ENCODE results near the gene NFAT5. TPM values are rescaled to one million over a fixed set of nuclear protein-coding genes. Genes with fewer than 3 reads are reported as not detected.

NFAT5 gene
- total RNA-seq, 1 experiment from 2014 or later = 19.3 TPM

DNA sequence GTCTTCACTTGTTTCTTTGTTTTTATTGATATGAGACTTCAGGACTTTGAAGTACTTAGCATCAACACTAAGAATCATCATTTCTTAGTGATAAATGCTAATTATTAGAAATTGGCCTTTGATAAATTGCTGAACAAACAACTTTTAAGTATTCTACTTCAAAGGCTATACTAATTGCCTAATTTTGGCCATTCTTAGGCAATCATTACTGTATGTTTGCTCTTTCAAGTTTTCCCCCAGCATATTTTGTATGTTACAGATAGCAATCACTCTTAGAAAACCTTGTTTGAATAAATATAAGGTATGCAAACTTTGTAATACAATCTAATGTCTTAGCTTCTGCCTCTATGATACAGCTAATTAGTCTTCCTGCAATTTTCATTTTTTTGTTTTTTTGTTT, 114.6 kb downstream of the NFAT5 start:
- no peak for DNase-seq (ENCODE audit: low spot score)
- in situ Hi-C loops (cut with HindIII; ENCODE audit: low sequenced_read_pairs) = no loop called here

DNA sequence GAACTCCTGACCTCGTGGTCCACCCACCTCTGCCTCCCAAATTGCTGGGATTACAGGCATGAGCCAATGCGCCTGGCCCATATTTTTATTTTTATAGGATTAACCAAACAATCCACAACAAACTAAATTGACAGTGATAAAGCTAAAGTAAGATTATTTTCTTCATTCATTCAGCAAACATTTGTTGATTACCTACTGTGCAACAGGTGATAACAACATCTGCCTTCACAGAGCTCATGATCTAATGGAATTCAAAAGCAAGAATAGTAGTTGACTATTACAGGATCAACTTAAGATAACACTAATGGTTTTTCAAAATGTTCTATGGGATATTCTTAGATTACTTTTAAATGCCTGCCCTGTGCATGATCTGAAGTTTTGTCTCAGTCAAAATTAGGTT, 122.8 kb downstream of the NFAT5 start:
- in situ Hi-C loops (cut with HindIII; ENCODE audit: low sequenced_read_pairs) = no loop called here
- DNase-seq (ENCODE audit: low spot score) = no peak

DNA sequence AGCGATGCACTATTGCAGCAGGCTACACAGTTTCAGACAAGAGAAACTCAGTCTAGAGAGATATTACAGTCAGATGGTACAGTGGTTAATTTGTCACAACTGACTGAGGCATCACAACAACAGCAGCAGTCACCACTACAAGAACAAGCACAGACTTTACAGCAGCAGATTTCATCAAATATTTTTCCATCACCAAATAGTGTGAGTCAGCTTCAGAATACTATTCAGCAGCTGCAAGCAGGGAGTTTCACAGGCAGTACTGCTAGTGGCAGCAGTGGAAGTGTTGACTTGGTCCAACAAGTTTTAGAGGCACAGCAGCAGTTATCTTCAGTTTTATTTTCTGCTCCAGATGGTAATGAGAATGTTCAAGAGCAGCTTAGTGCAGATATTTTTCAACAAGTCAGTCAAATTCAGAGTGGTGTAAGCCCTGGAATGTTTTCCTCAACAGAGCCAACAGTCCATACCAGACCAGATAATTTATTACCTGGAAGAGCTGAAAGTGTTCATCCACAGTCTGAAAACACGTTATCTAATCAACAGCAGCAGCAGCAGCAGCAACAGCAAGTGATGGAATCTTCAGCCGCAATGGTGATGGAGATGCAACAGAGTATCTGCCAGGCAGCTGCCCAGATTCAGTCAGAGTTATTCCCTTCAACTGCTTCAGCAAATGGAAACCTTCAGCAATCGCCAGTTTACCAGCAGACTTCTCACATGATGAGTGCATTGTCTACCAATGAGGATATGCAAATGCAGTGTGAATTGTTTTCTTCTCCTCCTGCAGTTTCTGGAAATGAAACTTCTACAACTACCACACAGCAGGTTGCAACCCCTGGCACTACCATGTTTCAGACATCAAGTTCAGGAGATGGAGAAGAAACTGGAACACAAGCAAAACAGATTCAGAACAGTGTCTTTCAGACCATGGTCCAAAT, 126.5 kb downstream of the NFAT5 start:
- in situ Hi-C loops (cut with HindIII; ENCODE audit: low sequenced_read_pairs) = no loop called here

DNA sequence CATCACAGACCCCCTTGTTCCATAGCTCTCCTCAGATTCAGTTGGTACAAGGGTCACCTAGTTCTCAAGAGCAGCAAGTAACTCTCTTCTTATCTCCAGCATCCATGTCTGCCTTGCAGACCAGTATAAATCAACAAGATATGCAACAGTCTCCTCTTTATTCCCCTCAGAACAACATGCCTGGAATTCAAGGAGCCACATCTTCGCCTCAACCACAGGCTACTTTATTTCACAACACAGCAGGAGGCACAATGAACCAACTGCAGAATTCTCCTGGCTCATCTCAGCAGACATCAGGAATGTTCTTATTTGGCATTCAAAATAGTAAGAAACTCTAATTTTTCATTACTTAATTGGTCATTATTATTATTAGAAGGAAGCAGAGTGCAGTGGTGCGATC, 128.2 kb downstream of the NFAT5 start:
- no peak for DNase-seq (ENCODE audit: low spot score)
- in situ Hi-C loops (cut with HindIII; ENCODE audit: low sequenced_read_pairs) = no loop called here

More for the DNA sequence above, 126.5 kb downstream of the NFAT5 start:
- DNase-seq (ENCODE audit: low spot score) = no peak

DNA sequence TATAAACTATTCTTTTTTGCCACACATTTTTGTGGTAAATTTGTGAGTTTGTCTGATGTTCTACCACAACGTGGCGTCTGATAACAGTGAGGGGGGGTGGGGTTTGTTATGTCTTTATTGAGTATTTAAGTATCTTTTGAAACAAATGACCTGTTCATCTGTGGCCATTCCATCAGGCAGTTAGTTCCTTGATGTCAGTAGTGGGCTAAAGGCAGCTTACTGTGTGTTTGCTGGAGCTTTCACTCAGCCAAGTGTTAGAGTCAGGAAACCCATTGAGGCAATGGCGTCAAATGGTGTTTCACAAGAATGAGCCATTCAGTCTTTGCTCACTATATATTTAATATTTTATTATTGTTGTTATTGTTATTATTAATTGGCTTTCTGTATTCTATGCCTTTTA, 132.6 kb downstream of the NFAT5 start:
- DNase-seq (ENCODE audit: low spot score) = no peak
- in situ Hi-C loops (cut with HindIII; ENCODE audit: low sequenced_read_pairs) = no loop called here

DNA sequence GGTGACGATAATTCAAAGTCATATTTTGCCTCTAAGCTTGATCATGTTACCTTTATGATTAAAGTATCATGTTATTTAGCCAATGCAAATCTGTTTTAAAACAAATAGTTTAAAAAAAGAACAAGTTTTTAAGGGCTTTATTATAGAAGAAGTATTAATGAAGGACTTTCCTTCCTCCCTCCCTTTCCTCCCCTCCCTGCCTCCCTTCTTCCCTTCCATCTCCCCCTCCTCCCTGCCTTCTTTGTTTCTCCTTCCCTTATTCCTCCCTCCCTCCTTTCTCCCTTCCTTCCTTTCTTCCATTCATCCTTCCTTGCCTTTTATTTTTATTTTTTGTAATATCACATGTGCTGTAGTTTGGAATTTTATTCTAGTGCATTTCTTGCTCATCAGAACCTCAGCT, 134.1 kb downstream of the NFAT5 start:
- DNase-seq (ENCODE audit: low spot score) = no peak
- in situ Hi-C loops (cut with HindIII; ENCODE audit: low sequenced_read_pairs) = no loop called here

DNA sequence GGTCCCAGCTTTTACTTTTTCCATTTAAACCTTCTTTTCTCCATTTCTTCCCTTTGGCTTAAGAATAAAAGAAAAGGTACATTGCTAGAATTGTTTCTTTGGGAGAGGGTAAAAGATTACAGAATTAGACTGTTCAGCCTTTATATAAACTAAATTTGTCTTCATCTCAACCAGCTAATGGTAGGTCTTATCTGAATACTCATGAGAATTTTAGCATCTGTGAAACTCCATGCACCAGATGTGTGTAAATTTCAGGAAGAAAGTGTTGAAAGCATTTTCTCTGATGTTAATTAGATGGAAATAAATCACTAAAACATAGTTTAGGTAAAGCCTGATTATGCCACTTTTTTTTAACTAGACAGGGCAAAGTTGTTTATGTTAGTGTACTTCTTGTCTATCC, 135.7 kb downstream of the NFAT5 start:
- no peak for DNase-seq (ENCODE audit: low spot score)
- in situ Hi-C loops (cut with HindIII; ENCODE audit: low sequenced_read_pairs) = no loop called here

DNA sequence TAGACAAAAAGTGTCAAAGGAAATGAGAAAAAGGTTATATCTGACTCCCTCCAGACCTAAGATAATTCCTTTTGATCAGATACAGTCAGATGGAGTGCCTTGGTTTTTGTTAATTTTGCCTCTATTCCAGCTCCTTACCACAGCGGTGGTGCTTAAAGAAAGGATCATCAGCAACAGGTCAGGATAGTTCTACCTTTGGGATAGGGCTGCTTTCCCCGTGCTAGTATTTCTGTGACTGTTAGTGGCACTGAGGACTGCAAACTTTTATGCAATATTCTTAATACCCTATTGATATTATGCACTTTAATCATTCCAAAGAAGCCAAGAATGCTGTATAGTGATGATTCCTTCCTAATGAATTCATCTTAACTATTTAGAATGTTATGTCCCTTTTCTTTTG, 136.1 kb downstream of the NFAT5 start:
- in situ Hi-C loops (cut with HindIII; ENCODE audit: low sequenced_read_pairs) = no loop called here
- no peak for DNase-seq (ENCODE audit: low spot score)

DNA sequence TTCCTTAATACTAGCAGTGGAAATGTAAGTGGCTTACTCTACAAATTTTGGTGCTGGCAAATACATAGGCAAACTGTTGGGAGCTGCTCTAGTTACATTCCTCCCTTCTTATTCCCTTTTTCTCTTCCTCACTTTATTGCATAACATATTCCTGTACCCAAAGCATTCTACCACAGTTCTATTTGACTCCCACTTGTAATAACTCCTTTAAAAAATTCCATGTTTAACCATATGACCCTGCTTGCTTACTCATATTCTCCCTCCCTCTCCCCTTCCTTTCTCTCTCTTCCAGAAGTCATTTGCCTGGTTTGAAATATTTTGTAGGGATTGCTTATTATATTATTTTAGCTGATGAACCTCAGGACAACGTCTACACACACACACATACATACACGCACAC, 137.9 kb downstream of the NFAT5 start:
- no peak for DNase-seq (ENCODE audit: low spot score)
- in situ Hi-C loops (cut with HindIII; ENCODE audit: low sequenced_read_pairs) = no loop called here

DNA sequence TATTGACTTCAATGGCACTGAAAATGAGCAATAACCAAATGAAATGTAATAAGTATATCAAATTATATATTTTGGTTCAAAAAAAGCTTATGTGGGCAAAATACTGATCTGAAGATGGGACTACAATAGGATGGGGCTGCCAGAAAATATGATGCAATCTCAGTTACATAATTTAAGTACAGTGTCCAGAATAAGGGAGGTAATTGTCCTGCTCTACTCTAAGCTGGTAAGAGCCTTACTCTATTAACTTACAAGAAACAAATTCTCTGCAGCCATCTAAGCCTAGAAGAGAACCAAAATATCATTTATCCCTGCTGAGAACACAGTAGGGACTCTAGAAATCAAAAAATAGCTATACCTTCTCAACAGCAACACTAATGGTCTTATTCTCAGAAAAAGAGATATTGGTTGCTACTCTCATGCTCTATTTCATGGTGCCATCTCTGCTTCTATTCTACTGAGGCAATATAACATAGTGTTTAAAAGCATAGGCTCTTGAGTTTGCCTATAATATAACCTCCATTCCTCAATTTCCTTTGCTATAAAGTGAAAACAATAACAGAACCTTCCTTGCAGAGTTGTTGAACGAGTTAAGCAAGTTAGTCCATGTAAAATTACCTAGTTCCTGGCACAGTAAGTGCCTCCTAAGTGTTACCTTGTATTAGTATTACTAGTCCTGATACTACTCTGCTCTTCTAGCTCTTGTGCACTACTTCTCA, 140.6 kb downstream of the NFAT5 start:
- no peak for DNase-seq (ENCODE audit: low spot score)
- in situ Hi-C loops (cut with HindIII; ENCODE audit: low sequenced_read_pairs) = no loop called here

DNA sequence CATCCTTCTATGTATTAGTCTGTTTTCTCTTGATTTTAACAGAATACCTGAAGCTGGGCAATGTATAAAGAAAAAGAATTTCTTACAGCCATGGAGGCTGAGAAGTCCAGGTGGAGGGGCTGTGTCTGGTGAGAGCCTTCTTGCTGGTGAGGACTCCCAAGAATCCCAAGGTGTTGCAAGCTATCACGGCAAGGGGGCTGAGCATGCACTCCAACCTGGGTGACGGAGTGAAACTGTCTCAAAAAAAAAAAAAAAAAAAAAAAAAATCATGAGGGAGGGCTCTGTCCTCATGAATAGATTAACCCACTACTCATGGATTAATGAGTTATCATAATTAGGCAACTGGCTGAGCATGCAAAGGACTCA, 141.2 kb downstream of the NFAT5 start:
- no peak for DNase-seq (ENCODE audit: low spot score)
- in situ Hi-C loops (cut with HindIII; ENCODE audit: low sequenced_read_pairs) = no loop called here

DNA sequence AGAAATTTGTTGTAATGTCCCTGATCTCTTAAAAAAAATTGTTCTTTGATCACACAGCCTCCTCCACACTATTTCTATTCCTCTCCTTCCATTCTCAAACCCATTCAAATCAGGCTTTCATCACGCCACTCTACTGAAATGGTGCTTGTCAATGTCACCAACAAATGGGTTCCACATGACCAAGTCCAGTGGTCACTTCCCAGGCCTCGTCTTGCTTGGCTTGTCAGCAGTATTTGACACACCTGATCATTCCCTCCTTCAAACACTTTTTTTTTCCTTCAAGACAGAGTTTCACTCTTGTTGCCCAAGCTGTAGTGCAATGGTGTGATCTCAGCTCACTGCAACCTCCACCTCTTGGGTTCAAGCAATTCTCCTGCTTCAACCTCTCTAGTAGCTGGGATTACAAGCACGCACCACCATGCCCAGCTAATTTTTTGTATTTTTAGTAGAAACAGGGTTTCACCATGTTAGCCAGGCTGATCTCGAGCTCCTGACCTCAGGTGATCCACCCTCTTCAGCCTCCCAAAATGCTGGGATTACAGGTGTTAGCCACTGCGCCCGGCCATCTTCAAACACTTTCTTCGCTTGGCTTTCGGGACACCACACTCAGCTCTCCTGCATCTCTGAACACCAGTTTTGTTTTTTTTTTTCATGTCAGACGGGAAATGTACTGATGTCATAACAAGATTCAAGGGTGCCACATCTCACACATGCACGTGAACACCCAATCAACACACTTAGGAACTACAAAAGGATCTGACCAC, 142.3 kb downstream of the NFAT5 start:
- in situ Hi-C loops (cut with HindIII; ENCODE audit: low sequenced_read_pairs) = no loop called here
- no peak for DNase-seq (ENCODE audit: low spot score)

DNA sequence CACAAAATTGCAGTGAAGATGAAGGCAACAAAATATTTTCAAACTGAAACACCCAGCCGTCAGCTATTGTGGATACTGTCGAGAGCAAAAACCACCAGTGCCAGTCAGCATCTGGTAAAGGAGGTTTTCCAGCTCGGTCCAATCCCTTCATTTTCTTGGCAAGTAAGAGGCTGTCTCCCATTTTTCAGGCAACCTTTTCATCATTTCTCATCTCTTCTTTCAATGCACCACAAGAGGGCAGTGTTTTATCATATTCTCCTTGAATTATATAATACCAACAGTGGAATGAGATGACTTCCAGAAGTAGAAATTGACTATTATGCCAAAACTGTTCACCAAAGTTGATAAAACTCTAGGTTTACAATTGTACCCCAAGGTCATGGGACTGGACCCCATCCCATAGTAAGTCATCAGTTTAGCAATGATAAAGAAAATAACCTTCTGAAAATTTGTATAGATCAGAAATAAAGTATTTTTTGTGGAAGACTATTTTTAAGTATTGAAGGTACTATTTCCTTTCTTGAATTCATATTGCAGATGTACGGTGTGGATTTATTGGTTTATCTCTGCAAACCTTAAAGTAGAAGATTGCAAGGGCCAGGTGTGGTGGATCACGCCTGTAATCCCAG, 143.8 kb downstream of the NFAT5 start:
- in situ Hi-C loops (cut with HindIII; ENCODE audit: low sequenced_read_pairs) = no loop called here

DNA sequence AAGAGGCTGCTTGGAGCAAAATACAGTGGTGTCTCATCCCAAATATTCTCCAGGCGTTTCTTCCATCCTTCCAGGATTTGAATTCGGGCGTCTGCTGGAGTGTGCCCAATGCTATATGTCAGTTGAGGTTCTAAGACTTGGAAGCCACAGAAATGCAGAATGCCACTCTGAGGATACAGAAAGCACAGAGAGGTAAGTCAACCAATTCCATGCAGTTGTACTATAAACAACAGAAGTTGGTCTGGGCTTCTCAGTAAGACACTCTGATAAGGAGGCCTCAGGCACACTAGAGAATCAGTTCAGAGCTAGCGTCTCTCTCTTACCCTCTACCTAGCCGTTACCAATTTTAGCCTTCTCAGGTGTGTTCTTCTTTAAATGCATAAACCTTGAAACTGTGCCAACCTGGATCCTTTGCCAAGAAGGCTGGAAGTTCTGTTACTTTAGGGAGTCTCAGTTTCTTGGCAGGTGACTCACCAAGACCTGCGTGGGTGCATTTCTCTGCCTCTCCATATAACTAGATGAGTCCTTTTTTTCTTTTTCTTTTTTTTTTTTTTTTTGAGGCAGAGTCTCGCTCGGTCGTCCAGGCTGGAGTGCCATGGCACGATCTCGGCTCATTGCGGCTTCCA, 145.5 kb downstream of the NFAT5 start:
- in situ Hi-C loops (cut with HindIII; ENCODE audit: low sequenced_read_pairs) = no loop called here
- no peak for DNase-seq (ENCODE audit: low spot score)

More for the DNA sequence above, 143.8 kb downstream of the NFAT5 start:
- peak; percentile 87 for DNase-seq (ENCODE audit: low spot score)

DNA sequence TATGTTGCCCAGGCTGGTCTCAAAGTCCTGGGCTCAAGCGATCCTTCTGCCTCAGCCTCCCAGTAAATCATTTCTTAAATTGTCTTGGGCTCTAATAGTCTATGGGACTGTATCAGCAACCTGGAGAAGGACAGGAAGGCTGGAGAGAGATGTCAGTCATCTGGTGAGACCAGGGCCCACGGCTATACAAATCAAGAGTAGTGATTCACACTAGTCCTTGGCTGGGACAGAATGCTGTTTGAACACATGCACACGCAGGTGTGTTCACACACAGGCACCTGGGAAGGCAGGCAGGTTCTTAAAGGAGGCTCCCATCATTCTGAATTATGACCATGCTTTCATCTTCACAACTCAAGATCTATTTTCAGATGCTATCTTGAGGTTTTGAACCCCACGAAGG, 146.5 kb downstream of the NFAT5 start:
- DNase-seq (ENCODE audit: low spot score) = no peak
- in situ Hi-C loops (cut with HindIII; ENCODE audit: low sequenced_read_pairs) = no loop called here

DNA sequence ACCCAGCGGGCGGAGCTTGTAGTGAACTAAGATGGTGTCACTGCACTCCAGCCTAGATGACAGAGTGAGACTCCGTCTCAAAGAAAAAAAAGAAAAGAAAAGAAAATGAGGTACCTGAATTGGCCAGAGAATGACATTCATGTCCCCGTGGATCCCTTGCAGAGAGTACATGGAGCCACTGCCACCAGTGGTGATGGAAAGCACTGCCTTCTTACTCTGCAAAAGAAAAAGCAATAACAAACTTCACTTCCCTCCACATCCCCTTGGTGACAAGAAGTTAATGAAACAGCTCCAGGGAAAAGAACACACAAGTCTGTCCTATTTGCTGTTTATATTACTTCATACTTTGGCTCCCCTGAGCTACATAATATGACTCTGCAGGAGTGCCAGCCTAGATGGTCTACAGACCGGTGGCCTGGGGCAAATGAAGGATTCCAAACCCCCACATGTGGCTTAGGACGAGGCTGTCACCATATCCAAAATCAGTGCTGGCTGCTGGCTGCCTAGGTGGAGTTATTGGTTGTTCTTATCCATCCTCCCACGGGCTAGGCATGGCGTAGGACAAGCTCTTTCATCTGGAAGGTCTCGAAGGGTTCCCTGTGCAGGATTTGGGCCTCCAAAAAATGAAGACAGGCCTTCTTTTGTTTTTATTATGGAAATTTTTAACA, 147.3 kb downstream of the NFAT5 start:
- in situ Hi-C loops (cut with HindIII; ENCODE audit: low sequenced_read_pairs) = no loop called here
- DNase-seq (ENCODE audit: low spot score) = no peak

DNA sequence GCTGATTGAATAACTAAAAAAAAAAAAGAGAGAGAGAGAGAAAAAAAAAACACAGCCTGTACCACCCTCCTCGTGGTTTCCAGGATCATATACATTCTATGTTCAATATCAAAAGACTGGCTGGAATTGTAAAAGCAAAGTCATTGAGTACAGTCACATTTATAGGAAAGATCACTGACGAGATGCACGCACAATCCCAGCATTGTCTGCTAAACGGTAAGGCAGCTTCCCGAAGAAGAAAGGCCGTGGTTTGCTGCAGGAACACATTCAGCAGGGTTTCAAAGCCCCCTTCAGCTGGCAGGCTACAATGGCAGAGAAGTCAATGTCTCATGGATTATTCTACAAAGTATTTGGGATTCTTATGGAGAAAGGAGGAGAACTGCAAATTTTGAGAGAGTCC, 151.3 kb downstream of the NFAT5 start:
- no peak for DNase-seq (ENCODE audit: low spot score)
- in situ Hi-C loops (cut with HindIII; ENCODE audit: low sequenced_read_pairs) = no loop called here

DNA sequence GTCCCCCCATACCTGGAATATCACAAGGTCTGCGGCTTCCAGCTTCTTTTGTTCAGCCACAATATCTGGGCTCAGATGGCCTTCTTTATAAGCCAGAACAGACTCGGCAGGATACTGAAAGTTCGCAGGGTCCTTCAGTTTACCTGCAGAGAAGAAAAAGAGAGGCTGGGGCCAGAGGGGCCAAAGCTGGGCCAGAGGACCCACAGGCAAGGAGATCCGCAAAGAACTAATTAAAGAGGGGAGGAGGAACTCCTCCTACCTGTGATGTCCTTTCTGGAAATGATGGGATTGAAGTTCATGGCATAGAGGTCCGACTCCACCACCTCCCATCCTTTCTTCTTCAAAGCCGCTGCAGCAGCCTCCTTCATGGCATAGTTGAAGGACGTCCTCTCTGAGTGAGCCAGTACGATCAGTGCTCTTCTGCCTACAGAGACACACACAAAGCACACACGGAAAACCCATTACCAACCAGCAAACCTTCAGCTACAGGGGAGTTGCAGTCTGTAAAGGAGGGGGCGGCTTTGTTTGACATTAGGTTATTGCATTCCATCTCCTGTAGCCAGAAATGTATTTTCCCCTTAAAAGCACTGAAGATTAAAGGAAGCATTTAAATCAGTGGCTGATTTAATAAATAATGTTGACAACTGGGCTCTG, 152.5 kb downstream of the NFAT5 start:
- no peak for DNase-seq (ENCODE audit: low spot score)
- in situ Hi-C loops (cut with HindIII; ENCODE audit: low sequenced_read_pairs) = no loop called here
